ENCODE results near the gene OR4F15. TPM values are rescaled to one million over a fixed set of nuclear protein-coding genes. Genes with fewer than 3 reads are reported as not detected.

Gene OR4F15
- total RNA-seq, 1 donor from 2014 or later = not detected

GRCh38 chr15:101804375-101804774 lies 7.6 kb upstream of the OR4F15 start:
- no peak for TF ChIP-seq CTCF (conservative IDR thresholded peaks at IDR 0.05)
- no peaks in the 10 kb centered on the region for H3K9me3 Mint-ChIP-seq
- H3K4me3 Mint-ChIP-seq = no peak overlapping the region
- H3K36me3 Mint-ChIP-seq = no peaks in the 10 kb centered on the region
- H3K4me1 Mint-ChIP-seq (ENCODE audit: unreplicated experiment) = no peaks in the 10 kb centered on the region
- DNase-seq (ENCODE audit: extremely low spot score, unreplicated experiment) = no peak
- no peak overlapping the region for H3K27ac Mint-ChIP-seq
- peaks cover 24% of the 10 kb centered on the region for H3K27me3 Mint-ChIP-seq

GRCh38 chr15:101804941-101805340 lies 7.1 kb upstream of the OR4F15 start:
- TF ChIP-seq CTCF (conservative IDR thresholded peaks at IDR 0.05) = no peak
- no peak overlapping the region for H3K4me3 Mint-ChIP-seq
- no peak for DNase-seq (ENCODE audit: extremely low spot score, unreplicated experiment)
- no peak overlapping the region for H3K27ac Mint-ChIP-seq
- H3K27me3 Mint-ChIP-seq = peaks cover 29% of the 10 kb centered on the region
- H3K9me3 Mint-ChIP-seq = no peaks in the 10 kb centered on the region
- H3K4me1 Mint-ChIP-seq (ENCODE audit: unreplicated experiment) = no peaks in the 10 kb centered on the region
- no peaks in the 10 kb centered on the region for H3K36me3 Mint-ChIP-seq

GRCh38 chr15:101805605-101806345 lies 6.2 kb upstream of the OR4F15 start:
- H3K36me3 Mint-ChIP-seq = no peaks in the 10 kb centered on the region
- no peak for DNase-seq (ENCODE audit: extremely low spot score, unreplicated experiment)
- peaks cover 27% of the 10 kb centered on the region for H3K27me3 Mint-ChIP-seq
- TF ChIP-seq CTCF (conservative IDR thresholded peaks at IDR 0.05) = no peak
- H3K4me1 Mint-ChIP-seq (ENCODE audit: unreplicated experiment) = no peaks in the 10 kb centered on the region
- no peaks in the 10 kb centered on the region for H3K9me3 Mint-ChIP-seq
- H3K27ac Mint-ChIP-seq = no peak overlapping the region
- H3K4me3 Mint-ChIP-seq = no peak overlapping the region

GRCh38 chr15:101807345-101807945 lies 4.6 kb upstream of the OR4F15 start:
- H3K27me3 Mint-ChIP-seq = peaks cover 31% of the 10 kb centered on the region
- DNase-seq (ENCODE audit: extremely low spot score, unreplicated experiment) = no peak
- no peak for TF ChIP-seq CTCF (conservative IDR thresholded peaks at IDR 0.05)
- H3K4me3 Mint-ChIP-seq = no peak overlapping the region
- no peaks in the 10 kb centered on the region for H3K4me1 Mint-ChIP-seq (ENCODE audit: unreplicated experiment)
- H3K9me3 Mint-ChIP-seq = no peaks in the 10 kb centered on the region
- no peaks in the 10 kb centered on the region for H3K36me3 Mint-ChIP-seq
- H3K27ac Mint-ChIP-seq = no peak overlapping the region

GRCh38 chr15:101808201-101808600 lies 3.8 kb upstream of the OR4F15 start:
- Mint-ChIP-seq H3K9me3 (no peaks in the 10 kb centered on the region), H3K27ac (no peak overlapping the region), H3K36me3 (no peaks in the 10 kb centered on the region), H3K4me1 (ENCODE audit: unreplicated experiment) (no peaks in the 10 kb centered on the region), H3K4me3 (no peak overlapping the region), H3K27me3 (peaks cover 37% of the 10 kb centered on the region)
- no peak for TF ChIP-seq CTCF (conservative IDR thresholded peaks at IDR 0.05)
- no peak for DNase-seq (ENCODE audit: extremely low spot score, unreplicated experiment)
